B cell (primary cell): ENCODE results near the gene SUSD4. TPM values are rescaled to one million over a fixed set of nuclear protein-coding genes. Genes with fewer than 3 reads are reported as not detected.

Experiments
- ATAC-seq: fragments of 200-7000 bp; cut with Tn5 transposase; one replicate; pipeline ENCODE4 v1.10.0; 2021; ENCODE audit warnings: low read depth, mild to moderate bottlenecking, moderate number of reproducible peaks, moderate library complexity
- CTCF ChIA-PET: fragments of 350-600 bp; sonication (Branson Sonifier 250); formaldehyde crosslinking; loops from one replicate; lab custom pipeline; 2021; ENCODE audit warnings: antibody characterized with exemption, inconsistent platforms; lab: Charles Lee
- POLR2A ChIA-PET: fragments of 350-600 bp; sonication (Branson Sonifier 250); formaldehyde crosslinking; loops from one replicate; lab custom pipeline; 2021; ENCODE audit warnings: antibody characterized with exemption; lab: Charles Lee
- DNase-seq: peaks from one replicate; pipeline ENCODE4 v3.0.0; 2013
- H2AFZ ChIP-seq: 2 replicates; pipeline ENCODE4 v1.6.1; 2012; ENCODE audit warnings: mild to moderate bottlenecking, low read depth, low read length; ENCODE audit not compliant: insufficient read depth, poor library complexity, severe bottlenecking
- H3K27ac ChIP-seq, 2 donors: 1 replicate in 1 of 2; 2 replicates in 1 of 2; pipeline ENCODE4 v1.5.1; 2012 to 2013; ENCODE audit warnings: low read length in 2 of 2, mild to moderate bottlenecking in 2 of 2, moderate library complexity in 1 of 2
- H3K27me3 ChIP-seq, 4 experiments: fragments of 200-600 bp in 1 of 4; sonication (generic) in 1 of 4; replicated peaks in 1 of 4; 1 replicate in 2 of 4; 2 replicates in 2 of 4; pipeline versions ENCODE4 v1.6.1 to v1.7.0; 2013 to 2016; ENCODE audit warnings: low read length in 3 of 4, mild to moderate bottlenecking in 2 of 4, mixed read lengths in 1 of 4, moderate library complexity in 1 of 4; ENCODE audit not compliant: insufficient read depth in 4 of 4, control insufficient read depth in 3 of 4; ENCODE audit errors: control extremely low read depth in 1 of 4
- H3K36me3 ChIP-seq, 2 experiments: replicated peaks in 1 of 2; 1 replicate in 1 of 2; 2 replicates in 1 of 2; pipeline versions ENCODE4 v1.6.1 to v1.7.1; 2013; ENCODE audit warnings: low read length in 1 of 2; ENCODE audit not compliant: insufficient read depth in 2 of 2, control insufficient read depth in 1 of 2; ENCODE audit errors: control extremely low read depth in 1 of 2, extremely low read depth in 1 of 2
- H3K4me1 ChIP-seq, 2 donors: fragments of 200-600 bp in 1 of 2; sonication (generic) in 1 of 2; 1 replicate in 1 of 2; 2 replicates in 1 of 2; pipeline versions ENCODE4 v1.5.1 to v1.6.1; 2013 to 2017; ENCODE audit warnings: low read length in 2 of 2; ENCODE audit not compliant: control insufficient read depth in 2 of 2, insufficient read depth in 2 of 2
- H3K4me2 ChIP-seq: replicated peaks from 2 replicates; pipeline ENCODE3; 2012; ENCODE audit warnings: mild to moderate bottlenecking, low read depth, low read length; ENCODE audit not compliant: poor library complexity, severe bottlenecking
- H3K4me3 ChIP-seq, 5 experiments: fragments of 200-600 bp in 1 of 5; sonication (generic) in 1 of 5; 1 replicate in 3 of 5; 2 replicates in 2 of 5; pipeline versions ENCODE4 v1.5.1 to v1.7.0; 2011 to 2016; ENCODE audit warnings: low read length in 4 of 5, mild to moderate bottlenecking in 4 of 5, low read depth in 2 of 5, control low read depth in 1 of 5, moderate library complexity in 1 of 5; ENCODE audit not compliant: insufficient read depth in 1 of 5; ENCODE audit errors: control extremely low read depth in 1 of 5, extremely low read depth in 1 of 5
- H3K79me2 ChIP-seq: fragments of 200-600 bp; sonication (generic); one replicate; pipeline ENCODE4 v1.6.0; 2016; ENCODE audit warnings: low read length; ENCODE audit not compliant: control insufficient read depth, insufficient read depth
- H3K9ac ChIP-seq: fragments of 200-600 bp; sonication (generic); 2 replicates; pipeline ENCODE4 v1.6.1; 2017; ENCODE audit warnings: mild to moderate bottlenecking, low read length, moderate library complexity
- H3K9me3 ChIP-seq, 3 donors: one replicate each; pipeline versions ENCODE4 v1.6.1 to v1.7.1; 2013; ENCODE audit warnings: low read length in 2 of 3; ENCODE audit not compliant: control insufficient read depth in 2 of 3, insufficient read depth in 1 of 3; ENCODE audit errors: control extremely low read depth in 1 of 3
- H4K20me1 ChIP-seq: 2 replicates; pipeline ENCODE4 v1.6.0; 2012; ENCODE audit warnings: mild to moderate bottlenecking, low read length; ENCODE audit not compliant: insufficient read depth, control insufficient read depth, poor library complexity, severe bottlenecking
- H3K27ac Mint-ChIP-seq: one replicate; pipeline ENCODE4 v1.8.0; 2021; ENCODE audit warnings: mixed read lengths
- H3K27me3 Mint-ChIP-seq: one replicate; pipeline ENCODE4 v1.8.0; 2021; ENCODE audit warnings: mixed read lengths
- H3K4me1 Mint-ChIP-seq: one replicate; pipeline ENCODE4 v1.8.0; 2021; ENCODE audit warnings: mixed read lengths
- H3K4me3 Mint-ChIP-seq: one replicate; pipeline ENCODE4 v1.8.0; 2021; ENCODE audit warnings: mixed read lengths
- H3K9me3 Mint-ChIP-seq: one replicate; pipeline ENCODE4 v1.8.0; 2022; ENCODE audit warnings: mixed read lengths; ENCODE audit not compliant: insufficient read depth
- CTCF ChIP-seq: fragments of 200-600 bp; IDR thresholded peaks from one replicate; pipeline ENCODE4 v1.8.0; 2022; ENCODE audit warnings: antibody characterized with exemption, mild to moderate bottlenecking
- EZH2 ChIP-seq: IDR thresholded peaks from 2 replicates; pipeline ENCODE4 v1.6.1; 2012; ENCODE audit warnings: borderline replicate concordance, low read depth, mild to moderate bottlenecking, moderate library complexity, low read length; ENCODE audit not compliant: insufficient read depth, poor library complexity, severe bottlenecking
- WGBS: methylation state at CpG from one replicate; pipeline ENCODE4 v1.1.5; 2013; ENCODE audit warnings: missing lambda C conversion rate; ENCODE audit not compliant: insufficient coverage; 5-methylcytosine and 5-hydroxymethylcytosine counted together
- intact Hi-C: fragments of 100-400 bp; cut with micrococcal nuclease; formaldehyde crosslinking; loops from one replicate; pipeline ENCODE4 v1.10.0; 2022
- polyA plus RNA-seq: library from polyadenylated mRNA; depleted of rRNA; stranded (reverse); fragments of >200 nt; gene quantifications from 2 replicates; pipeline ENCODE4 v1.2.3, GENCODE V29; 2012
- total RNA-seq, 2 donors: library from RNA; stranded (reverse); fragments of 120-200 nt in 1 of 2; gene quantifications; 1 replicate in 1 of 2; 2 replicates in 1 of 2; pipeline versions ENCODE4 v1.2.3 to v1.2.4, GENCODE V29; 2013 to 2022

The SUSD4 gene
- total and polyA plus RNA-seq, 2 donors (not counting 1 experiment from before 2014, with no cell fraction given) = 0.13 TPM; not detected in 1

GRCh38 chr1:223234170-223234514, 129.8 kb downstream of the SUSD4 start:
- Histone ChIP-seq H4K20me1 (no peaks in the 10 kb centered on the region), H2AFZ (no peak overlapping the region), H3K9ac (no peak overlapping the region), H3K27me3 (no peaks in the 10 kb centered on the region), H3K4me1 (no peaks in the 10 kb centered on the region), H3K79me2 (no peaks in the 10 kb centered on the region), H3K27ac (no peak overlapping the region), H3K36me3 (no peaks in the 10 kb centered on the region), H3K4me2 (no peak overlapping the region), H3K4me3 (no peak overlapping the region), H3K9me3 (peaks cover 0 to 3% (median 0%) of the 10 kb centered on the region in 3 donors)
- H3K9me3 Mint-ChIP-seq = no peaks in the 10 kb centered on the region
- WGBS = no CpG with 5 or more reads among the region's 1 CpG
- no peak overlapping the region for H3K4me3 Mint-ChIP-seq
- H3K27me3 Mint-ChIP-seq = peaks cover 9% of the 10 kb centered on the region
- ChIA-PET POLR2A (no interaction called here), CTCF (no interaction called here)
- intact Hi-C loops = no loop called here
- H3K27ac Mint-ChIP-seq = no peak overlapping the region
- H3K4me1 Mint-ChIP-seq = no peaks in the 10 kb centered on the region
- no peak for ATAC-seq
- DNase-seq = no peak
- TF ChIP-seq CTCF (no peak), EZH2 (no peak)

GRCh38 chr1:223233410-223234169, 130.4 kb downstream of the SUSD4 start:
- no peaks in the 10 kb centered on the region for H3K27me3 ChIP-seq
- no peaks in the 10 kb centered on the region for H3K4me1 Mint-ChIP-seq
- H3K27ac Mint-ChIP-seq = no peak overlapping the region
- intact Hi-C loops = no loop called here
- no peak for TF ChIP-seq CTCF
- no peak for TF ChIP-seq EZH2
- H3K4me1 ChIP-seq = no peaks in the 10 kb centered on the region
- ATAC-seq (no peak), DNase-seq (no peak)
- no peak overlapping the region for H3K4me3 Mint-ChIP-seq
- H2AFZ ChIP-seq = no peak overlapping the region
- no peaks in the 10 kb centered on the region for H3K9me3 Mint-ChIP-seq
- H4K20me1 ChIP-seq = no peaks in the 10 kb centered on the region
- H3K4me2 ChIP-seq = no peak overlapping the region
- peaks cover 9% of the 10 kb centered on the region for H3K27me3 Mint-ChIP-seq
- H3K9ac ChIP-seq = no peak overlapping the region
- no peaks in the 10 kb centered on the region for H3K36me3 ChIP-seq
- ChIA-PET POLR2A (no interaction called here), CTCF (no interaction called here)
- peaks cover 0 to 3% (median 0%) of the 10 kb centered on the region in 3 donors for H3K9me3 ChIP-seq
- H3K27ac ChIP-seq = no peak overlapping the region
- no peaks in the 10 kb centered on the region for H3K79me2 ChIP-seq
- H3K4me3 ChIP-seq = no peak overlapping the region
- WGBS = 75% methylated on average over 6 of the region's 11 CpGs
